Activated CD8-positive, alpha-beta memory T cell treated with anti-CD3 and anti-CD28 coated beads for 4 hours (primary cell): ENCODE data around the gene MUC22.
"Not testable (repeated sequence)": the region's sequence is repeated elsewhere in the genome, so short reads cannot be mapped to it uniquely, and the experiment has no call there.

ENCODE experiments used
- DNase-seq, 2 donors: peaks; one replicate each; pipeline ENCODE4 v3.0.0-alpha.2; 2020; ENCODE audit warnings: low read depth in 2 of 2

The MUC22 gene

DNA sequence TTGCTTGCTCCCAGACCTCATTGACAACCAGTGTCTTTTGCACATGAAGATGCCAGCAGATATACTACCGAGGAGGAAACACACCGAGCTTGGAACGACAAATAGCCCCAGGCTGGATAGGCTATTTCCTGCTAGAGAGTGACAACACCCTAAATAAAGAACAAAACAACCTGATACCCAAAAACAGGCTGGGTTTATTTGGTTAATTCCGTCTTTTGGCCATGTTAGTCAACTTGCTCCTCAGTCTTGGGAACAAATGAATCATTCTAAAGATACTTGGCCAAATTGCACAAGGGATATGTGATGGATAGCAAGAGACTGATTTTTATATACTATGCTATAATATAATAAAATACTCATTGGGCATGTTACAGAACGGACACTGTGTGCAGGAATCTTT is 11.5 kb upstream of the MUC22 start:
- no peak for DNase-seq

DNA sequence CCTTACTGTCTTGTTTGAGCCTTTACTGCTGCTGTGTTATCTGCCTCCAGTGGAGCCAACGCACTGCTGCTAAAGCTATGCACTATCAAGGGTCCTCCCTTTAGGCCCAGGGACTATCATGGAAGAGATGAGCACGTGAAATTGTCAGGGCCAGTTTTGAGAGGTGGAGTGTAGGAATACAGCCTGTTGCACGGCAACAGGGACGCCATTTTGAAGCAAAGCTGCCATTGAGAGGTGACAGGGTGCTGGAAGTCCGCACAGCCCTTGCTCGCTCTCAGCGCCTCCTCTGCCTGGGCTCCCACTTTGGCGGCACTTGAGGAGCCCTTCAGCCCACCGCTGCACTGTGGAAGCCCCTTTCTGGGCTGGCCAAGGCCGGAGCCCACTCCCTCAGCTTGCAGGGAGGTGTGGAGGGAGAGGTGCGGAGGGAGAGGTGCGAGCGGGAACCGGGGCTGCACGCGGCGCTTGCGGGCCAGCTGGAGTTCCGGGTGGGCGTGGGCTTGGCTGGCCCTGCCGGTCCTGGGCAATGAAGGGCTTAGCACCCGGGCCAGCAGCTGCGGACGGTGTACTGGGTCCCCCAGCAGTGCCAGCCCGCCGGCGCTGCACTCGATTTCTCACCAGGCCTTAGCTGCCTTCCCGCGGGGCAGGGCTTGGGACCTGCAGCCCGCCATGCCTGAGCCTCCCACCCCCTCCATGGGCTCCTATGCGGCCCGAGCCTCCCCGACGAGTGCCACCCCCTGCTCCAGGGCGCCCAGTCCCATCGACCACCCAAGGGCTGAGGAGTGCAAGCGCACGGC is 10.0 kb upstream of the MUC22 start:
- not testable (repeated sequence) for DNase-seq

DNA sequence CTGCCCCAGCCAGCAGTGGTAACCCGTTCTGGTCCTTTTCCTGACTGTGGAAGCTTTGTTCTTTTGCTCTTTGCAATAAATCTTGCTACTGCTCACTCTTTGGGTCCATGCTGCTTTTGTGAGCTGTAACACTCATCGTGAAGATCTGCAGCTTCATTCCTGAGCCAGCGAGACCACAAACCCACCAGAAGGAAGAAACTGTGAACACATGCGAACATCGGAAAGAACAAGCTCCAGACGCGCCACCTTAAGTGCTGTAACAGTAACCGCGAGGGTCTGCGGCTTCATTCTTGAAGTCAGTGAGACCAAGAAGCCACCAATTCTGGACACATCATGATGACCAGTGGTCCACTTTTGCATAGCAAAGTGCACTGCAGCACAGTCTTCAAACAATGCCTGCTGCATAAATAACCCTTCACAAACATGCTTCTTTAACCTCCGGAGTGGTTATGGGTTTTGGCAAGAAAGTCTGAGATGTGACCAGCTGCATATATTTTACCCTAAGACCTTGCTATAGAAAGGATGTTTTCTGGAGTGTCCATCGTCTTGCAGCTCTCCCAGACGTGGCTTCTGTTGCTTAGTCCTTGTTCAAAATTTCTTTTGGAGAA is 8.9 kb upstream of the MUC22 start:
- DNase-seq, result no peak

DNA sequence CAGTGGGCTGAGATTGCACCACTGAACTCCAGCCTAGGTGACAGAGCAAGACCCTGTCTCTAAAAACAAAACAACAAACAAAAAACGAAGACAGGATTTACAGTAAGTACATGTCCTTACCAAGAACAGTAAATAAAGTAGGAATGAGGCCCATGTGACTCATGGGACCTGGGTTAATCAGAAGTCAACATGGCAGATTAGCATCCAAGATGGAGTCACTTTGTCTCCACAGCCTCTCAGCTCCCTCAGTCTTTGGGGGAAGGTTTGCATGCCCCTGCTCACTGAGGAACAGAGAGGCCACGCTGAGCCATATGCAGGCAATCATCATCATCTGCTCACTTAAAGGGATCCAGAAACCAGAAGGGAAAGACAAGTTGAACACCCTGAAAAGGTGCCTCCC is 7.8 kb upstream of the MUC22 start:
- no peak for DNase-seq

DNA sequence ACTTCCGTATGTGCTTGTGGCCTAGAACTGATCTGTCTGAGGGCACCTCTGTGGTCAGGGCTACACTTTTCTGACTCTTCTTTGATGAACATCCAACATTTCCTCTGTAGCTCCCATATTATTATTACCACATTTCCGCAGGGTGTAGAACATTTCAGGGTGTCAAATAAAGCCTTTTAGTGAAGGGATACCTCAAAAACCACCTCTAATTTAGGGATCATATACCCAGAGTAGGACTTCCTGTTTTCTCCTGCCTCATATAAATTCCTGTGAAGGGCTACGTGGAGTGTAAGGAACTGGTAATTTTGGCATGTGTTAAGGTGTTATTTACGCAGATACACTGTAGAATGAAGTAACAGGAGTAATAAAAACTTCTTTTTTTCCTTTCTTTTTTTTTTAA is 5.5 kb upstream of the MUC22 start:
- DNase-seq, result no peak

DNA sequence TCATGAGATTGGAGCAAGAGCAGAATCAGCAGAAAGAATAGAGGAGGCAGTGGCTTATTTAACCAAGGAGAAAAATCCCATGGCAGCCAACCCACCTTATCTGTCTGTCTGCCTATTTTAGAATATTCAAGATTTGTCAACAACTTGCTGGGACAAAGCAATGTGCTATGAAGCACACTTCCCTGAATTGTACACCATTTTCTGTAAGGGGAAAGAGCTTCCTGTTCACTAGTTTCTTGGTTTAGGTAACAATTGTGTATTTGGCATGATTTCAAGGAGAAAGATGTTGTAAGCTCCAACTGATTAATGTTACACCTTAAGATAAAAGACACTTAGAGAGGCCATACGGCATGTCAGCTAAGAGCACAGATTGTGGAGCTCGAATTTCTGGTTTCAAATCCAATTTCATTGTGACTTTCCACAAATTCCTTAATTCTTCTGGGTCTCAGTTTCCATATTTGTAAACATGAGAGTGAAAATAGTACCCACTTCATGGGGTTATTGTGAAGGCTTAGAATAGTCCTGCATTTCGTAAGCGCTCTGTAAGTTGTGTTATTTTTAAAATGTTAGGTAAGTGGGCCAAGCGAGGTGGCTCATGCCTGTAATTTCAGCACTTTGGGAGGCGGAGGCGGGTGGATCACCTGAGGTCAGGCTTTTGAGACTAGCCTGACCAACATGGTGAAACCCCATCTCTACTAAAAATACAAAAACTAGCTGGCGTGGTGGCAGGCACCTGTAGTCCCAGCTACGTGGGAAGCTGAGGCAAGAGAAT is 4.8 kb upstream of the MUC22 start:
- no peak for DNase-seq

DNA sequence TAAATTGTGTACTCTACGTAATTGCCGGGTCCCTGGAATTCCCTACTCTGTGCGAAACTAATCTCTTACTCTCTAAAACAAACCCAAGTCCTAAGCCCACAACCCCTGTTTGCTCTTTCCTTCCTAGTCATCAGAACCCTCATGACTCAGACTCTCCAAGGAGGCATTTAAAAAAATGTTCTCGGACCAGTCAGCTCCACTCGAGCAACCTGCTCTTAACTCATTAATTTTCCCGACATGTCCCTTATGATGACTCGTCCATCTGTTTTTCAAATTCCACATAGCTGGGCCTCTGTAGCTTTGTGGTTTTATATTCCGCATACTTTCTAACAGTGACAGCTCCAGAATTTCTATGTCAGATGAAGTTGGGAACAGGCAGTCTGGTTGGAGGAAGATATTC is 2.6 kb upstream of the MUC22 start:
- DNase-seq, result no peak

DNA sequence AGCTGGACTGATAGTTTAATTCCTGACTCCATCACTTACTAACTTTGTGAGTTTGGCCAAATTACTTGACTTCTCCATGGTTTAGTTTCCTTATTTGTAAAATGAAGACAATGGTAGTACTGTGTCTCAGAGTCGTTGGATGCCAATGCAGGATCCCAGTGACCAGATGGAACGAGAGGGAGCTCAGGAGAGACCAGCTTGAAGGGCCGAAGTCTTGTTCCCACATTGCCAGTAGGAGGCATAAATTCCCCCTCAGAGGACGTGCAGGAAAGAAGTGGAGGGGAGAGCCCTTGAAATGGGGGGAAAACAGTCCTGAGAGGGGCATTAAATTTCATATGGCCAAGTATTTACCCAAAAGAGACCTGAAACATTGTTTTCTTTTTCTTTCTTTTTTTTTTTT is 2.1 kb upstream of the MUC22 start:
- no peak for DNase-seq

DNA sequence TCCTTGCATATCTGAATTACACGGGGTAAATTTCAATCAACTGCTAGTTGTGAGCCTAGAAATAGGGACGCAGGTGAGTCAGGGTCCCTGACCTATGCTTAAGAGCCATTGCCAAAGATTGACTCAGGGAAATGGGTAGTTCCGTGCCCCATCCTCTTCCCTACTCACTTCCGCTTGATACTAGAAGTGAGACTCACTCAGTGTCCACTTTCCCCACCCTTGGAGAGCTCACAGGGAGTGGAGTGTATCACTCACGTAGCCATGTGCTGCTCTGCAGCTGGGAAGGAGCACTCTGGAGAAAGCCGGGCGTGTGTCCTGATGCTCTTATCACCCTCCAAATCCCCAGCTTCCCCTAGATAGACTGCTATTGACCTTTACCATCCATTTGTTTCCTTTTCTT is 543 bp upstream of the MUC22 start:
- no peak for DNase-seq

DNA sequence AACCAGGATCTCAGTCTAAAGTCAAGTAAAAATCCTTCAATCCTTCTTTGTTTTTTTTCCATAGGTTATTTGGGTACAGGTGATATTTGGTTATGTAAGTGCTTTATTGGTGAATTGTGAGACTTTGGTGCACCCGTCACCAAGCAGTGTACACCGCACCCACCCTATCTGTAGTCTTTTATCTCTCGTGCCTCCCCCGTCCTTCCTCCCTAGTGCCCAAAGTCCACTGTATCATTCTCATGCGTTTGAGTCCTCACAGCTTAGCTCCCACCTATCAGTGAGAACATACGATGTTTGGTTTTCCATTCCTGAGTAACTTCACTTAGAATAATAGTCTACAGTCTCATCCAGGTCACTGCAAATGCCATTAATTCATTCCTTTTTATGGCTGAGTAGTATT is 879 bp downstream of the MUC22 start:
- no peak for DNase-seq

DNA sequence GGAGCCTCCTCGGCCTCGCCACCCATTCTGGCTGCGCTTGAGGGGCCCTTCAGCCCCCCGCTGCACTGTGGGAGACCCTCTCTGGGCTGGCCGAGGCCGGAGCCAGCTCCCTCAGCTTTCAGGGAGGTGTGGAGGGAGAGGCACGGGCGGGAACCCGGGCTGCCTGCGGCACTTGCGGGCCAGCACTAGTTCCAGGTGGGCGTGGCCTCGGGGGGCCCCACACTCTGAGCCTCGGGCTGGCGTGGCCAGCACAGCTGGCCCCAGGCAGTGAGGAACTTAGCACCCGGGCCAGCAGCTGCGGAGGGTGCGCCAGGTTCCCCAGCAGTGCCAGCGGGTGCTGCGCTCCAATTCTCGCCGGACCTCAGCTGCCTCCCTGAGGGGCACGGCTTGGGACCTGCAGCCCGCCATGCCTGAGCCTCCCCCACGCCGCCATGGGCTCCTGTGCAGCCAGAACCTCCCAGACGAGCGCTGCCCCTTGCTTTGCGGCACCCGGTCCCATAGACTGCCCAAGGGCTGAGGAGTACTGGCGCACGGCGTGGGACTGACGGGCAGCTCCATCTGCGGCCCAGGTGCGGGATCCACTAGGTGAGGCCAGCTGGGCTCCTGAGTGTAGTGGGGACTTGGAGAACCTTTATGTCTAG is 6.5 kb downstream of the MUC22 start:
- no peak for DNase-seq

DNA sequence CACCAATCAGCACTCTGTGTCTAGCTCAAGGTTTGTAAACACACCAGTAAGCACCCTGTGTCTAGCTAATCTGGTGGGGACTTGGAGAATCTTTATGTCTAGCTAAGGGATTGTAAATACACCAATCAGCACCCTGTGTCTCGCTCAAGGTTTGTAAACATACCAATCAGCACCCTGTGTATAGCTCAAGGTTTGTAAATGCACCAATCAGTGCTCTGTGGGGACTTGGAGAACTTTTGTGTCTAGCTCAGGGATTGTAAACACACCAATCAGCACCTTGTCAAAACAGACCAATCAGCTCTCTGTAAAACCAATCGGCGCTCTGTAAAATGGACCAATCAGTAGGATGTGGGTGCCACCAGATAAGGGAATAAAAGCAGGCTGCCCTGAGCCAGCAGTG is 7.2 kb downstream of the MUC22 start:
- DNase-seq, result not testable (repeated sequence)

DNA sequence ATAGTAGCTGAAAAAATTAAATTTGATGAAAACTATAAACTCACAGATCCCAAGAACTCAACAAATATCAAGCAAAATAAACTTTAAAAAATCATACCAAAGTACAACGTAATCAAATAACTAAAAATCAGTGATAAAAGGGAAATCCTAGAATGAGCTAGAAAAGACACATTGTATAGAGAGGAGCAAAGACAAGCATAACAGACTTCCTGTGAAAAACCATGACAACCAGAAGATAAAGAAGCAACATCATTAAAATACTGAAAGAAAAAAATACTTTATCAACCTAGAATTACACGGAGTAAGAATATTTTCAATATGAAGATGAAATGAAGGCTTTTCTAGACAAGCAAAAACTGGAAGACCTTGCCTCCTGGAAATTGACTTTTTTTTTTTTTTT is 9.8 kb downstream of the MUC22 start:
- no peak for DNase-seq

DNA sequence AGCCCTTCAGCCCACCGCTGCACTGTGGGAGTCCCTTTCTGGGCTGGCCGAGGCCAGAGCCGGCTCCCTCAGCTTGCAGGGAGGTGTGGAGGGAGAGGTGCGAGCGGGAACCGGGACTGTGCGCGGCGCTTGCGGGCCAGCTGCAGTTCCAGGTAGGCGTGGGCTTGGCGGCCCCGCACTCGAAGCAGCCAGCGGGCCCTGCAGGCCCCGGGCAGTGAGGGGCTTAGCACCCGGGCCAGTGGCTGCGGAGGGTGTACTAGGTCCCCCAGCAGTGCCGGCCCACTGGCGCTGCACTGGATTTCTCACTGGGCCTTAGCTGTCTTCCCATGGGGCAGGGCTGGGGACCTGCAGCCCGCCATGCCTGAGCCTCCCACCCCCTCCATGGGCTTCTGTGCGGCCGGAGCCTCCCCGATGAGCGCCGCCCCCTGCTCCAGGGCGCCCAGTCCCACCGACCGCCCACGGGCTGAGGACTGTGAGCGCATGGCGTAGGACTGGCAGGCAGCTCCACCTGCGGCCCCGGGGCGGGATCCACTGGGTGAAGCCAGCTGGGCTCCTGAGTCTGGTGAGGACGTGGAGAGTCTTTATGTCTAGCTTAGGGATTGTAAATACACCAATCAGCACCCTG is 10.5 kb downstream of the MUC22 start:
- DNase-seq, result not testable (repeated sequence)

DNA sequence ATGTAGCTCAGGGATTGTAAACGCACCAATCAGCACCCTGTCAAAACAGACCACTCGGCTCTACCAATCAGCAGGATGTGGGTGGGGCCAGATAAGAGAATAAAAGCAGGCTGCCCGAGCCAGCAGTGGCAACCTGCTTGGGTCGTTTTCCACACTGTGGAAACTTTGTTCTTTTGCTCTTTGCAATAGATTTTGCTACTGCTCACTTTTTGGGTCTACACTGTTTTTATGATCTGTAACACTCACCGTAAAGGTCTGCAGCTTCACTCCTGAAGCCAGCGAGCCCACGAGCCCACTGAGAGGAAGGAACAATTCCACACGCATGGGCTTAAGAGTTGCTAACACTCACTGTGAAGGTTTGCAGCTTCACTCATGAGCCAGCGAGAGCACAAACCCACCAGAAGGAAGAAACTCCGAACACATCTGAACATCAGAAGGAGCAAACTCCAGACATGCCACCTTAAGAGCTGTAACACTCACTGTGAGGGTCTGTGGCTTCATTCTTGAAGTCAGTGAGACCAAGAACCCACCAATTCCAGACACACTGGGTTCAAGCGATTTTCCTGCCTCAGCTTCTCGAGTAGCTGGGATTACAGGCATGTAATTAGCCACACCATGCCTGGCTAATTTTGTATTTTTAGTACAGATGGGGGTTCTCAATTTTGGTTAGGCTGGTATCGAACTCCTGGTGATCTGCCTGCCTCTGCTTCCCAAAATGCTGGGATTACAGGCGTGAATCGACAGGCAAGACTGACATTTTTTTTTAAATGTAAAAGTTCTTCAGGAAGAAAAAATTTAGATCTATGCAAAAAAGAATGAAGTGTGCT is 11.6 kb downstream of the MUC22 start:
- not testable (repeated sequence) for DNase-seq

DNA sequence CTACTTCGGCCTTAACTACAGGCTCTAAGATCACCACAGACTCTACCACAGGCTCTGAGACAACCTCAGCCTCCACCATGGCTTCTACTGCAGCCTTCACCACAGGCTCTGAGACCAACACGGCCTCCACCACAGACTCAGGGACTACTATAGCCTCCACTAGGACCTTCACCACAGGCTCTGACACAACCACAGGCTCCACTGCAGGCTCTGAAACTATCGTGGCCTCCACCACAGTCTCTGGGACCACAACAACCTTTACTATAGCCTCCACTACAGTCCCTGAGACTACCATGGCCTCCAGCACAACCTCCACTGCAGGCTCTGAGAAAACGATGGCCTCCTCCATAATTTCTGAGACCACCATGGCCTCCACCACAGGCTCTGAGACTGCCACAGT is 15.3 kb downstream of the MUC22 start:
- DNase-seq, result no peak

DNA sequence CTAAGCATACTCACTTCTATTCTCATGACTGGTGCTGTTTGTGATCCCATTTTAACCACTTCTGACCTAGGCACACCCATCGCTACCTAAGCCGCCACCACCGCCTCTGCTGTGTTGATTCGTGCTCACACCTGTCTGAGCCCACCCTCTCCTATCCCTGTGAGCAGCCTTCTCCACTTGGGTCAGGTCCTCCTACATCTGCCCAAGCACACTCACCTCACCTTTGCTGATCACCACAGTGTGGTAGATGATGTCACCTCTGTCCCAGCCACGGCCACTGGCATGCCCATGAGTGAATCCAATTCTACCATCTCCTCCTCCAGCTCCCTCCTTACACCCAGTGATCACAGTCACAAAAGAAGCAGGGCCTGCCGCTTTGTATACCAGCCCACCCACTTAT is 20.8 kb downstream of the MUC22 start:
- DNase-seq, result no peak

DNA sequence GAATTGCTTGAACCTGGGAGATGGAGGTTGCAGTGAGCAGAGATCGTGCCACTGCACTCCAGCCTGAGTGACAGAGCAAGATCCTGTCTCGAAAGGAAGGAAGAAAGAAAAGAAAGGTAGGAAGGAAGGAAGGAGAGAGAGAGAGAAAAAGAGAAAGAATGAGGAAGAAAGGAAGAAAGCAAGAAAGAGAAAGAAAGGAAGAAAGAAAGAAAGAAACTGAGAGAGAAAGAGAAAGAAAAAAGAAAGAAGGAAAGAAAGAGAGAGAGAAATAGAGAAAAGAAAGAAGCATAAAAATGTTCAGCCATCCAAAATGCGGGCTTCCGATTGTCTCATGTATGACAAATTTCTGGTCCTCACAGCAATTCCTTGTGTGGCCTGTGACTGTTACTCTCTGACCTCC is 22.8 kb downstream of the MUC22 start:
- DNase-seq, result no peak

DNA sequence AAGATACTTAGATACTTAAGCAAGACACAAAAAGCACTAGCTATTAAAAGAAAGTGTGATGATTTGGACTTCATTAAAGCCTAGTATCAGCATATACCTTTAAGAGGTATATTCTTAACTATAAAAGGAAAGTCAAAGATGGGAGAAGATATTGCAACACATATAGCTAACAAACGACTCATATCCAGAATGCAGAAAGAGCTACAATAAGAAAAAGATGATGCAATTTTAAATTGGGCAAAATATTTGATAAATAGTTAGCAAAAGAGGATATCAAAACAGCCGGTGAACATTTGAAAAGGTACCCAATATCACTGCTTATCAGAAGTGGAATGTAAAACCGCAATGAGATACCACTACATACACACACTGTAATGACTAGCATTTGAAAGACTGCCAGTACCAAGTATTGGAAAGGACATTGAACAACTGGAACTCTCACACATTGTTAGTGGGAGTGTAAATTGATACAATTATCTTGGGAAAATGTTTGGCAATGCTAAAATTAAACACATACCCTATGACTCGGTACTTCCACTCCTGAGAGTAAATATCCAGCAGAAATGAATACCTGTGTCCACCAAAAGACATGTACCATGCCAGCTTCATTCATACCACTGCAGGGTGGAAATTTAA is 25.7 kb downstream of the MUC22 start:
- no peak for DNase-seq

DNA sequence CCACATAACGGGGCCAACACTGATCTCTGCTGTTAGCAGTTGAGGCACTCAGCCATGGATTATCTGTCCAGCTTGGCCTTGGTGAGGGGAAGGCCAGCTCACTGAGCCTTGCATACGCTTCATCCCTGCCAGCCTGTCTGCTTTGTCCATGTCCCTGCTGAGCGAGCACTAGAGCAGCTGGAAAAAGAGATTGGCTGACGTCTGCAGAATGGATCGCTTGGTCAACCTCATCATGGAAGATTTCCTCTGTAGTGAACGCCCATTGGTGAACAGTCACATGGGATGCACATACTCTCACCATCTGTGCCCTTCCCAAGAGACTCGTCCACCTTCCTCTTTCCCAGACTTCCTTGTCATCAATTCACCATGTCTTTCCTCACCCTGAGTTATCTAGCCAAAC is 26.9 kb downstream of the MUC22 start:
- DNase-seq, result no peak

DNA sequence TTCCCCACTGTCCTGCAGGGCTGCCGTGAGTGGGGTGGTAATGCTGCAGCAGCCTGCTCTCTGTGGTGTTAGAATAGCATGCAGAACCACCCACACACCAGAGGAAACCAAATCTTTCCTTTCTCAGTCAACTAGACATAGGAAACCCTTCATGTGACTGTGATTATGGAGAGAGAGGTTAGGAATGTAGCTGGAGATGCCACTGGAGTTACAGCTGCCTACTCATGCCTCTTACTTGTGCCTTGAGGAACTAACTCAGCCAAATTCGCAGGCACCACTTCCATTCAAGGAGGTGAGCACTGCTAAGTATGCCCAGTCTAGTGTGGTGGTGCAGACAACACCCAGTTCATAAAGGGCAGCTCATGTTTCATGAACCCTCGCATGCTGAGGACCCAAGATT is 27.4 kb downstream of the MUC22 start:
- no peak for DNase-seq
